ENCODE data around the gene ENOX1. TPM values are rescaled to one million over a fixed set of nuclear protein-coding genes. Genes with fewer than 3 reads are reported as not detected.

Gene ENOX1
- total RNA-seq, 1 donor from 2014 or later = 0.14 TPM

DNA sequence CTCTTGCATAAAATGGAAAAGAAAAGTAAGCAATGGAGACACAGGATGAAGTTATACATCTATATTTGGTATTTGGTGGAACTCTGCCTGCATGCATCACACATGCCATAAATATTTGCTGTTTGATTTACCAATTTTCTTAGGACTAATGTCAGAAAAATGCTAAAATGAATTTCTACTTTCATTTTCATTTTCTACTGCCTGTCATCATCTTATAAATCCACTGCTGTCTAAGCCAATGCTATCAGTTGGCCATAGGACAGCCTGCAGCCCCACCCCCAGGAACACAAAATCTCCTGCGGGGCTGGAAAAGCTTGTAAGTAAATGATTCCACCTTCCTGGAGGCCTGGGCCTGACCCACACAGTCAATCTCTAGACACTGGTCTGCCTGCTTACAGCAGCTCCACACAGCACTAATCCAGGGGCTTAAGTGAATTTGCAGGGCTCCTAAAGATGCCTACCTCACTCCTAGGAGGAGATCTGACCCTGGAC, 122.0 kb downstream of the ENOX1 start:
- Mint-ChIP-seq H3K4me3 (peak overlapping the region; percentile 26), H3K4me1 (peaks cover 8% of the 10 kb centered on the region), H3K27me3 (peaks cover 6% of the 10 kb centered on the region), H3K36me3 (ENCODE audit: low read depth) (no peaks in the 10 kb centered on the region), H3K27ac (peak overlapping the region; percentile 36), H3K9me3 (no peaks in the 10 kb centered on the region)
- intact Hi-C loops (cut with micrococcal nuclease) = no loop called here
- DNase-seq = peak; percentile 69

GRCh38 chr13:43663474-43664090, 123.2 kb downstream of the ENOX1 start:
- Mint-ChIP-seq H3K36me3 (ENCODE audit: low read depth) (no peaks in the 10 kb centered on the region), H3K4me1 (peaks cover 8% of the 10 kb centered on the region), H3K4me3 (no peak overlapping the region), H3K9me3 (no peaks in the 10 kb centered on the region), H3K27ac (no peak overlapping the region), H3K27me3 (peaks cover 8% of the 10 kb centered on the region)
- intact Hi-C loops (cut with micrococcal nuclease) = no loop called here
- no peak for DNase-seq

GRCh38 chr13:43662976-43663375, 123.8 kb downstream of the ENOX1 start:
- intact Hi-C loops (cut with micrococcal nuclease) = no loop called here
- no peak for DNase-seq
- H3K9me3 Mint-ChIP-seq = no peaks in the 10 kb centered on the region

DNA sequence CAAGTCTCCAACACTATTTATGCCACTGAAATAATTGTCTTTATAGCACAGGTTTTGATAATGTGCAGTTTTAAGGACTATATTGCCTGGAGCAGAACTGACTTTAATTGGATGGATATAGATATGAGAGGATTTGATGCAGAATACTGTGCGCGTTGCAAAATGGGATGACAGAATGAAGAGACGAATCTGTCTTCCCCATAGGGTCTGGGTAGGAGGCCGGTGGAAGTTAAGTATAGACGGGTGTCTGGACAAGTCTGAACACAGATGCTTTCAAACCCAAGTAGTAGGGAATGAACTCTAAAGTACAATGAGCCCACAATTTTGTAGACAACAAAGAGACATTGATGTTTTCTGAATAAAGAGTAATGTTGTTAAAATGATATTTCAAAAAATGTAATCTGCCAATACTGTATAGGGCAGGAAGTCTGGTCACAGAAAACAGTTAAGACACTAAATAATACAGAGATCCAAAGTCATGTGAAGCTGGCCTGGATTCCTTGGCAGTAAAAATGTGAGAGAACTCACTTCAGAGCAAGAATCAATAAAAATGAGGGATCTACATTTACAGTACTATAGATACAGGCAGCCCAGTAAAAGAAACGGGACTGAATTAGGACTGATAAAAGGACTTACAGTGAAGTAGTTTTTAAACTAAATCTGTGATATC, 125.5 kb downstream of the ENOX1 start:
- H3K4me3 Mint-ChIP-seq = no peak overlapping the region
- no peaks in the 10 kb centered on the region for H3K36me3 Mint-ChIP-seq (ENCODE audit: low read depth)
- intact Hi-C loops (cut with micrococcal nuclease) = no loop called here
- DNase-seq = no peak
- H3K9me3 Mint-ChIP-seq = no peaks in the 10 kb centered on the region
- H3K4me1 Mint-ChIP-seq = peaks cover 8% of the 10 kb centered on the region
- no peak overlapping the region for H3K27ac Mint-ChIP-seq
- peaks cover 16% of the 10 kb centered on the region for H3K27me3 Mint-ChIP-seq

More at GRCh38 chr13:43662976-43663375, 123.8 kb downstream of the ENOX1 start:
- Mint-ChIP-seq H3K27me3 (peaks cover 13% of the 10 kb centered on the region), H3K4me1 (peaks cover 8% of the 10 kb centered on the region), H3K4me3 (no peak overlapping the region), H3K36me3 (ENCODE audit: low read depth) (no peaks in the 10 kb centered on the region), H3K27ac (no peak overlapping the region)

- intact Hi-C loops (cut with micrococcal nuclease) = no loop called here
- DNase-seq = no peak
- H3K4me1 Mint-ChIP-seq = no peaks in the 10 kb centered on the region
- H3K36me3 Mint-ChIP-seq (ENCODE audit: low read depth) = no peaks in the 10 kb centered on the region
- H3K4me3 Mint-ChIP-seq = no peak overlapping the region
- H3K9me3 Mint-ChIP-seq = no peaks in the 10 kb centered on the region
- no peak overlapping the region for H3K27ac Mint-ChIP-seq
- H3K27me3 Mint-ChIP-seq = peaks cover 20% of the 10 kb centered on the region
Observed at GRCh38 chr13:43657485-43657884, 129.3 kb downstream of the ENOX1 start.

- H3K36me3 Mint-ChIP-seq (ENCODE audit: low read depth) = no peaks in the 10 kb centered on the region
- H3K27ac Mint-ChIP-seq = no peak overlapping the region
- H3K4me3 Mint-ChIP-seq = no peak overlapping the region
- intact Hi-C loops (cut with micrococcal nuclease) = no loop called here
- DNase-seq = no peak
- no peaks in the 10 kb centered on the region for H3K4me1 Mint-ChIP-seq
- H3K9me3 Mint-ChIP-seq = no peaks in the 10 kb centered on the region
- H3K27me3 Mint-ChIP-seq = peaks cover 15% of the 10 kb centered on the region
Observed at GRCh38 chr13:43653980-43654379, 132.8 kb downstream of the ENOX1 start.

DNA sequence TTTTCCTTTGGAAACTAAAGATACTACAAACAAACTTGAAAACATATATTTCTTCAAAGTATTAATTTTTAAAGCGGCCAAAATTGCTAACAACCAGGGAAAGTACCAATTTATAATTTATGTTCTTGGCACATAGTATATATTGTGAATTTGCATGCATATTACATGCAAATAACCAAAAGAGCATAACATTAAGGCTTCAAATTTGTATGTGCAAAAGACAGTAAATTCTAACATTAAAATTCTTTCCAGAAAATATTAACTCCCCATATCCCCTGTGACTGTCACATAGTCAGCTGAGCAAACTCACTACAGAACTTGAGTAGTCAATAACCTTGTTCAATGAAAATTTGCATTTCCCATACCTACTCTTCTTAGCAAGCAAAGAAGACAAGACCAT, 133.4 kb downstream of the ENOX1 start:
- Mint-ChIP-seq H3K4me1 (no peaks in the 10 kb centered on the region), H3K27ac (no peak overlapping the region), H3K36me3 (ENCODE audit: low read depth) (no peaks in the 10 kb centered on the region), H3K9me3 (no peaks in the 10 kb centered on the region), H3K4me3 (no peak overlapping the region), H3K27me3 (peaks cover 12% of the 10 kb centered on the region)
- DNase-seq = no peak
- intact Hi-C loops (cut with micrococcal nuclease) = no loop called here

GRCh38 chr13:43652760-43653159, 134.0 kb downstream of the ENOX1 start:
- DNase-seq = no peak
- Mint-ChIP-seq H3K27ac (no peak overlapping the region), H3K9me3 (no peaks in the 10 kb centered on the region), H3K4me1 (no peaks in the 10 kb centered on the region), H3K4me3 (no peak overlapping the region), H3K36me3 (ENCODE audit: low read depth) (no peaks in the 10 kb centered on the region), H3K27me3 (peaks cover 10% of the 10 kb centered on the region)
- intact Hi-C loops (cut with micrococcal nuclease) = no loop called here

GRCh38 chr13:43650882-43651281, 135.9 kb downstream of the ENOX1 start:
- no peaks in the 10 kb centered on the region for H3K9me3 Mint-ChIP-seq
- peaks cover 6% of the 10 kb centered on the region for H3K27me3 Mint-ChIP-seq
- no peaks in the 10 kb centered on the region for H3K4me1 Mint-ChIP-seq
- no peak overlapping the region for H3K4me3 Mint-ChIP-seq
- intact Hi-C loops (cut with micrococcal nuclease) = no loop called here
- no peak overlapping the region for H3K27ac Mint-ChIP-seq
- no peak for DNase-seq
- H3K36me3 Mint-ChIP-seq (ENCODE audit: low read depth) = no peaks in the 10 kb centered on the region

GRCh38 chr13:43648733-43649132, 138.0 kb downstream of the ENOX1 start:
- Mint-ChIP-seq H3K9me3 (no peaks in the 10 kb centered on the region), H3K27me3 (peaks cover 4% of the 10 kb centered on the region), H3K27ac (no peak overlapping the region), H3K4me1 (no peaks in the 10 kb centered on the region), H3K36me3 (ENCODE audit: low read depth) (no peaks in the 10 kb centered on the region), H3K4me3 (no peak overlapping the region)
- no peak for DNase-seq
- intact Hi-C loops (cut with micrococcal nuclease) = no loop called here

GRCh38 chr13:43647471-43647870, 139.3 kb downstream of the ENOX1 start:
- Mint-ChIP-seq H3K27me3 (peaks cover 2% of the 10 kb centered on the region), H3K36me3 (ENCODE audit: low read depth) (no peaks in the 10 kb centered on the region), H3K4me1 (no peaks in the 10 kb centered on the region), H3K4me3 (no peak overlapping the region), H3K9me3 (no peaks in the 10 kb centered on the region), H3K27ac (no peak overlapping the region)
- no peak for DNase-seq
- intact Hi-C loops (cut with micrococcal nuclease) = no loop called here

GRCh38 chr13:43640476-43640875, 146.3 kb downstream of the ENOX1 start:
- Mint-ChIP-seq H3K36me3 (ENCODE audit: low read depth) (no peaks in the 10 kb centered on the region), H3K27ac (no peak overlapping the region), H3K4me3 (no peak overlapping the region), H3K4me1 (no peaks in the 10 kb centered on the region), H3K9me3 (no peaks in the 10 kb centered on the region), H3K27me3 (peaks cover 4% of the 10 kb centered on the region)
- no peak for DNase-seq
- intact Hi-C loops (cut with micrococcal nuclease) = no loop called here

DNA sequence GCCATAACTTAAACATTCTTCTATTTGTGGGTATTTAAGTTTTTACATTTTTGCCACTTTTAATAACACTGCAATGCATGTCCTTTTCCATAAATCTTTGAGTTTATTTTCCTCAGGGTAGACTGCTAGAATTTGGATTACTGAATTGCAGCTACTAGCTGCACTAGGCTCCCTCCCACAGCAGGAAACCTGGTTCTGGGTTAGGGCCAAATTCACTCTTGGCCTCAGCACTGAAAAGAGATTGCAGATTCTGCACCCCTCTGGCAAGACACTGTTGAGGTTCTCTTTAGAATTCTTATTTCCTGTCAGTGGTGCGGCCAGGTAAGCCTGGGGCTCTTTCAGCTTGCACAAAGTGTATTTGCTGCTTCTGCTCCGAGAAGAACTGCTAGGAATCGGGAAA, 155.7 kb downstream of the ENOX1 start:
- no peaks in the 10 kb centered on the region for H3K4me1 Mint-ChIP-seq
- no peaks in the 10 kb centered on the region for H3K9me3 Mint-ChIP-seq
- intact Hi-C loops (cut with micrococcal nuclease) = no loop called here
- H3K27me3 Mint-ChIP-seq = peaks cover 13% of the 10 kb centered on the region
- H3K4me3 Mint-ChIP-seq = no peak overlapping the region
- no peak for DNase-seq
- H3K27ac Mint-ChIP-seq = no peak overlapping the region
- H3K36me3 Mint-ChIP-seq (ENCODE audit: low read depth) = no peaks in the 10 kb centered on the region

DNA sequence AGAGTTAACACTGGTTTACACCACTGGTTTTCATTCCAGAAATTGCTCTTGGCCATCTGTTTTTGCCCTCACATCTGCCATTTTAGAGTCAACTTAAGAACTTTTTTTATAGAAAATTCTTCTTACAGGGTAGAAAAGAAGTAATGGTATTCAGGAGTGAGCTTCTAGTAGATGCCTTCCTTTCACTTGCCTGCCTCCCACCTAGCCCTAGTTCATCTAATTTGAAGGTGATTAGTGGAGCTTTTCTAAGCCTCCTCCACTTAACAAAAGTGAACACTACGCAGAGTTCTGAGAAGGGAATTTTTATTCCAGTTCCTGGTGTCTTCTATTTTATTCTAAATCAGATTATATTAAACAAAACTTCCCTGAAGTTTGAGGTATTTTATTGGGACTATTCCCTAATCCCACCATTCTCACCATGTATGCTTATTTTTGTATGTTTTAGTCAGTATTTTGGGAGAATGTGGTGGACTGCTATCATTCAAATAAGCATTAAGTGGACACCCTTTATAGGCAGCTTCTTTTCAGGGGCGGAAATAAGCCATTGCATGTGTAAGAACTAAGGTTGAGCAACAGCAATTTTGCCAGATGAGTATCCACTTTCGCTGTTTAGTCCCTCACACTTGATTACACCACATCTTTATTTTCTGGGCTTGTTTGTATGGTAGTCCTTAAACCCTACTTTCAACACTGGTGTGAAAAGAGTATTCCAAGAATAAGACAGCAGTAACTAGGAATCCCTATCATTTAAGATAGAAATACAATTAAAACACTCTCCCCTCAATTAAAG, 156.9 kb downstream of the ENOX1 start:
- Mint-ChIP-seq H3K9me3 (no peaks in the 10 kb centered on the region), H3K4me1 (no peaks in the 10 kb centered on the region), H3K27ac (no peak overlapping the region), H3K4me3 (no peak overlapping the region), H3K27me3 (peaks cover 10% of the 10 kb centered on the region), H3K36me3 (ENCODE audit: low read depth) (no peaks in the 10 kb centered on the region)
- DNase-seq = no peak
- intact Hi-C loops (cut with micrococcal nuclease) = no loop called here

Data from activated CD4-positive, alpha-beta T cell treated with anti-CD3 and anti-CD28 coated beads, Interleukin-2, amount 10 ng/mL, durations not matched to agents 24 days and 14 days (primary cell).